Stimulated activated CD8-positive, alpha-beta memory T cell treated with anti-CD3 and anti-CD28 coated beads, Interleukin-2, amount 100 ng/mL, for 1 hour (primary cell): Measurements from ENCODE around the gene LMAN1.
A peak's percentile ranks its signal among the peaks of the same experiment; 100 is the strongest.

Experiments used
- DNase-seq, 2 donors: peaks; one replicate each; pipeline ENCODE4 v3.0.0-alpha.2; 2020; ENCODE audit warnings: low read depth in 2 of 2

LMAN1 gene

GRCh38 chr18:59360381-59360780 is 1.3 kb upstream of the LMAN1 start:
- DNase-seq, result no peak

DNA sequence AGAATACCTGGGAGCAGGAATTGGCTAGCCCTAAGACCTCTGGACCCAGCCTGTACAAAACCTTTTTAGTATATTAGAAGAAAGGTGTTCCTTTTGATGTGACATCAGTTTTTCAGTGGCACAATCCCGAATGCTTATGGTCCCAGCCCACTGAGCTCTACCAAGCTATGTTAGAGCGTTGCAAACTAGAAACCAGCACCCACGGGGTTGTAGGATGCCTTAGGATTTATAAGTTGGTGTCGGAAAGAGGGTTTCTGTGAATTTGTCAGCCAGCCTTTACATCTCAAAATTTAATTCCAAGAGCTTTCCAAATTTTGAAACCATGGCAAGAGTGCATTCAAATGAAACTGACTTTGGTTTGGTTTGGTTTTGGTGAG is 499 bp upstream of the LMAN1 start:
- no peak for DNase-seq

DNA sequence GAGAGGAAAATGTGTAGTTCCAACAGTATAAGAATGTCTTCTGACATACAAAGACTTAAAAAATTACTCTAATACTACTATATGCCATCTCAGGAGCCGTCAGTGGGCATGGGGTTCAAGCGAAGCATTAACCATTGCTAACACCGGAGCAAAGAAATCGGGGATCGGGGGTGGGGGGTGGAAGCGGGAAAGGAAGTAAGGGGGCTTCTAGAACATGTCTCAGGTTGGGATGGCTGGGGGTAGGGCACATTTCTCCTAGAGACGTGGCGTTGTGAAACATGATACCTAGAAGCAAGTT is 702 bp downstream of the LMAN1 start:
- DNase-seq, result no peak

DNA sequence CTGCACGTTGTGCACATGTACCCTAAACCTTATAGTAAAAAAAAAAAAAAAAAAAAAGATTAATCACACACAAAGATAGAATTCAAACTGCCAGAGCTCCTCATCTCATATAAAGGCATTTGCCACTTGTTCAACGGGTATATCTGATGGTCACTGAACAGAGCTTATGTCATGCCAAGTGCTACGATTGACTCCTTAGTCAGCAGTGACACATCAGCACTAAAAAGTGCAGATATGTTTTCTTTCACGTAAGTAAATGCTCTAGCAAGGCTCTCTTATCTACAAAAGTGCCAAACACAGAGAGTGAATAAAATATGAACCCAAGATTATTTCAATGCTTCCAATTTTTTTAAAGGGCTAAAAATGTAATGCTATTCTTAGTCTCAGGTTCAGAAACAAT is 1.1 kb downstream of the LMAN1 start:
- no peak for DNase-seq

GRCh38 chr18:59354731-59355130 is 4.3 kb downstream of the LMAN1 start:
- no peak for DNase-seq

- DNase-seq, result no peak
Observed at GRCh38 chr18:59353079-59353680, 5.9 kb downstream of the LMAN1 start.

GRCh38 chr18:59352250-59352855 is 6.7 kb downstream of the LMAN1 start:
- DNase-seq, result no peak

GRCh38 chr18:59345556-59345955 is 13.5 kb downstream of the LMAN1 start:
- no peak for DNase-seq

- no peak for DNase-seq
Observed at GRCh38 chr18:59344996-59345395, 14.1 kb downstream of the LMAN1 start.

GRCh38 chr18:59343926-59344325 is 15.1 kb downstream of the LMAN1 start:
- DNase-seq, result no peak

- DNase-seq, result no peak
Observed at GRCh38 chr18:59340817-59341216, 18.2 kb downstream of the LMAN1 start.

DNA sequence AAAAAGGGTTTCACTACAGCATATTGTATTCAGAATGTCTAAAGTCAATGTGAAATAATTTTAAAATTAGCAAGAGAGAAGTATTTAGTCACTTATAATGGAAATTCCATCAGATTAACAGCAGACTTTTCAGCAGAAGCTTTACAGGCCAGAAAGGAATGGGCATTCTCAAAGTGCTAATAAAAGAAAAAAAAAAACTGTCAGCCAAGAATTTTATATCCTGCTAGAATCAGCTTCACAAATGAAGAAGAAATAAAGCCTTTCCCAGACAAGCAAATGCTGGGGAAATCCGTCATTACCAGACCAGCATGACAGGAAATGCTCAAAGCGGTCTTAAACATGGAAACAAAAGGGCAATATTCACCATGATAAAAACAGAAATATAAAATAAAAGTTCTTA is 18.8 kb downstream of the LMAN1 start:
- no peak for DNase-seq

GRCh38 chr18:59332986-59333385 is 26.1 kb downstream of the LMAN1 start:
- DNase-seq, result no peak

GRCh38 chr18:59328683-59329082 is 30.4 kb downstream of the LMAN1 start:
- no peak for DNase-seq

GRCh38 chr18:59325965-59326364 is 33.1 kb downstream of the LMAN1 start:
- no peak for DNase-seq

DNA sequence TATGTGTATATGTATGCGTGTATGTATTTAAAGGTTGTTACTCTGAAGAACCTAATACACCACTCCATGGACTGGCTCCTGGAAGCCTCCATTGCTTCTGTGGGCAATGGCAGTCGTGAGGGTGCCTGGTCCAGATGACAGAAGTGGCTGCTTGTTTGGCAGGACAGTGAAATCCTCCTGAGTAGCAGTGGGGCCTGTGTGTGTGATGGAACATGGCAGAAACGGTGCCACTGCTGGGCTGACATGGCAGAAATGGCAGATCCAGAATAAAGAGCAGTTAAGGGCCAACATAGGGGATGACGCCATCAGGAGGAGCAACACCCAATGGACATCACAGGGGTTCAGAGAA is 34.5 kb downstream of the LMAN1 start:
- DNase-seq, result no peak

DNA sequence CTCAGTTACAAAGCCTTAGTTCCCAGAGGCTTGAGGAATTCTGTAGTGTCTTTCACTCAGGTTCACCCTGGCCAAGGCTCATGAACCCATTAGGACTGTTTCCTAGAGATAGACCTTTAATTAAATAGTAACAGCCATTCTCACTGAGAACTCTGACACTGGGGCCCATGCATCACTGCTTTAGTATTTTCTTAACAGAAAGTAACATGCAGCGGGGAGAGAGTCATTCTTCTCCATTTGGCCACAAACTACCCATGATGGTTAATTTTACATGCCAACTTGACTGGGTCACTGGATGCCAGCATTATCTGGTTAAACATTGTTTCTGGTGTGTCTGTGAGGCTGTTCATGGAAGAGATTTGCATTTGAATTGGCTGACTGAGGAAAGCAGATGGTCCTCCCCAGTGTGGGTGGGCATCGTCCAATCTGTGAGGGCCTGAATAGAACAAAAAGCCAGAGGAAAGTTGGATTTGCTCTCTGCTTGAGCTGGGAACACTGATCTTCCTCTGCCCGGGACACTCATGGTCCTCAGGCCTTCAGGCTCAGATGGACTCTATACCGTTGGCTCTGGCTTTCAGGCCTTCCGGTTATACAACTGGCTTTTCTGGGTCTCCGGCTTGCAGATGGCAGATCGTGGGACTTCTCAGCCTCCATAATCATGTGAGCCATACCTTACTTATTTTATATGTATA is 35.0 kb downstream of the LMAN1 start:
- no peak for DNase-seq

DNA sequence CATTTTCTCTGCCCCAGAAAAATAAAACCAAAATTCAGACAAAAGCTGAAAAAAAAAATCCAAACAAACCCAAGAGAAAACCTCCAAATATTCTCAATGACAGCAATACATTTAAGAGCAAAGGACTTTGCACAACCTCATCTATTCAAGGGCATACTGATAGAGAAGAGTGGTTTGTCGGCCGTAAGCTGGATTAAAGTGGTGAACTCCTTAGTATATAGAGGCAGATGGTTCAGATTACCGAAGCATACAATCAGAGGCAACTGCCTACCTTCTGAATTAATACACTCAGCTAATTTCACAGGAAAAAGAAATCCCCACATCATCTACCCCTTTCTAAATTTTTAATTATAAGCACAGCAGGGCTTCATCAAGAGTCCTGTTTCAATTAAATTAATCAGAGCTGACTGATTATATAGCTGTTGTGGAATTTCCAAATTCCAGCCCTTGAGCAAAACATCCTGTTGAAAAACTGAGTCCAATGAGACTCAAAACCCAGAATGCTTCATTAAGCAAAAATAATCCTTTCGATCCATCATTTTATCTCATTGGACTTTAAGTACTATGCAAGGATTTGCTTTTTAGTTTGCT is 40.5 kb downstream of the LMAN1 start, which contains the start of gene CPLX4:
TSS of gene CPLX4 (minus strand) at position 190 of the 591 bp plus-strand sequence. CDS start at position 3, 187 bp downstream.
- DNase-seq, result no peak

DNA sequence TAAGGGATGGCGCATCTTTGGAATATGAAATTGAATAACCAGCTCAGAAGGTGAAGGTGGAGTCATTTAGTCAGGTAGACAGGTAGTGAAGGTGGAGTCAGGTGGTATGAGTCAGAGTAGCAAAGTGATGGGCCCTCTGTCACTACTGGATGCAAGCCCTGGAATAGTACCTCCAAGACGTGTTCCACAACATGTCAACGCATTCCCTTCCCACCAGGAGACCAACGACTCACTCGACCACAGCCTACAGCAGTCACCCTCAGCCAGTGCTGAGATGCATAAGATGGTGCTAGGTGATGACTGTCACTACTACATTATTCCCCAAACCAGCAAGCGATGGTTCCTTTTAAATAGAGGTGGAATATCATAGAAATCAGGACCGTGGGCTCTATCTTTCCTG is 47.4 kb downstream of the LMAN1 start:
- no peak for DNase-seq

GRCh38 chr18:59308938-59309260 is 50.2 kb downstream of the LMAN1 start:
- DNase-seq, result no peak

GRCh38 chr18:59308248-59308937 is 50.7 kb downstream of the LMAN1 start:
- peak; percentile 28 to 38 for DNase-seq

DNA sequence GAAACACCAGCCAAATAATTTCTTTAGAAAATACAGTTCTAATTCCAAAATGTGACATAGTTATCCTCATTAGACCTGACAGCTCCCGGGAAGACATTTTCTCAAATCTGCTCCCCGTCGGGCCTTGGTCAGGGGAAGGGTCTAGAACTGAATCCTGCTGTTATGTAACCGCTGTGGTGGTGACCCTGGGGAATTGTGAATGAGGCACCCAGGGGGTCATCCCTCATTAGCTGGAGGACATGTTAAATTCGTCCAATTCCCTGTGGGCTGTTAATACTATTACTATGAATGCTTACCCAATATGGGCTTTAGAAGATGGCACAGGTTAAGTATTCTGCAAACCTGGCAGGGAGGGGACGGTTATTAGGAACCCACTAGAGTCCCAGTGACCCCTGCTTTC is 52.4 kb downstream of the LMAN1 start:
- no peak for DNase-seq

DNA sequence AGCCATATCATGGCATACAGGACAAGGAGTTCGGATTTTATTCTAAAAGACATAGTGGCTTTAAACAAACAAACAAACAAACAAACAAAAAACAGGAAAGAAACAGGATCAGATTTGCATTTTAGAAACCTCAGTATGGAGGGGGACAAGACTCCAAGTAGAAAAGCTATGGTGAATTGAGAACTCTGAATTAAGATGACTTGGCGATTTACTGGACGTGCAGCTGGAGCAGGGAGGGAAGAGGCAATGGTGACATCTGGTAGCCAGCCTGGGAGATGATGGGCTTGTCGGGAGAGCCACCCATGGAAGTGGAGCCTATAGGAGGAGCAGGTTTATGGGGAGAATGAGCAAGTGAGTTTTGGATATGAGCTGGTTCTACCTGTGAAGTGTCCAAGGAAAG is 53.8 kb downstream of the LMAN1 start:
- no peak for DNase-seq
